Esophagus muscularis mucosa (tissue), 4 donors: ENCODE results near the gene EXOSC5. TPM values are rescaled to one million over a fixed set of nuclear protein-coding genes. Genes with fewer than 3 reads are reported as not detected.

Experiments
- DNase-seq: peaks from one replicate; pipeline ENCODE4 v3.0.0-alpha.2; 2017; ENCODE audit errors: extremely low spot score
- H3K27ac ChIP-seq, 4 donors: fragments of 200-600 bp; sonication (generic); replicated peaks in 1 of 4; 1 replicate in 3 of 4; 2 replicates in 1 of 4; pipeline ENCODE4 v1.5.1; 2016 to 2019; ENCODE audit warnings: mild to moderate bottlenecking in 1 of 4
- H3K27me3 ChIP-seq, 4 donors: fragments of 200-600 bp; sonication (generic); one replicate each; pipeline versions ENCODE4 v1.5.1 to v1.6.0; 2016 to 2019
- H3K36me3 ChIP-seq, 4 donors: fragments of 200-600 bp; sonication (generic); one replicate each; pipeline ENCODE4 v1.5.1; 2016 to 2019
- H3K4me1 ChIP-seq, 4 donors: fragments of 200-600 bp; sonication (generic); one replicate each; pipeline ENCODE4 v1.5.1; 2016 to 2019
- H3K4me3 ChIP-seq, 4 donors: fragments of 200-600 bp; sonication (generic); 1 replicate in 2 of 4; 2 replicates in 2 of 4; pipeline ENCODE4 v1.5.1; 2016 to 2019; ENCODE audit warnings: mild to moderate bottlenecking in 4 of 4, moderate library complexity in 1 of 4
- H3K9me3 ChIP-seq, 4 donors: fragments of 200-600 bp; sonication (generic); 1 replicate in 3 of 4; 2 replicates in 1 of 4; pipeline ENCODE4 v1.5.1; 2016 to 2019
- CTCF ChIP-seq, 3 experiments: fragments of 200-600 bp in 2 of 3; fragments of 450-650 bp in 1 of 3; sonication (generic) in 2 of 3; IDR thresholded peaks; one replicate each; pipeline ENCODE4 v1.5.1; 2017 to 2019; ENCODE audit warnings: antibody characterized with exemption in 3 of 3, mild to moderate bottlenecking in 2 of 3, moderate library complexity in 1 of 3
- EP300 ChIP-seq: sonication (generic); formaldehyde crosslinking; IDR thresholded peaks from one replicate; pipeline ENCODE4 v1.6.1; 2017; ENCODE audit warnings: antibody characterized with exemption
- POLR2A ChIP-seq: fragments of 450-650 bp; IDR thresholded peaks from one replicate; pipeline ENCODE4 v1.6.1; 2017; ENCODE audit warnings: antibody characterized with exemption, moderate library complexity, mild to moderate bottlenecking, low read depth
- POLR2AphosphoS5 ChIP-seq, 2 donors: sonication (generic); formaldehyde crosslinking; IDR thresholded peaks; one replicate each; pipeline ENCODE4 v1.6.1; 2017; ENCODE audit warnings: antibody characterized with exemption in 2 of 2
- WGBS: methylation state at CpG from one replicate; pipeline ENCODE4 v1.1.5; 2018; 5-methylcytosine and 5-hydroxymethylcytosine counted together
- intact Hi-C: fragments of 100-400 bp; cut with DNase I; formaldehyde crosslinking; loops from one replicate; pipeline ENCODE4 v1.15.1; 2023
- total RNA-seq, 4 donors: library from RNA; depleted of rRNA; stranded (reverse); fragments of >200 nt; gene quantifications; one replicate each; pipeline versions ENCODE4 v1.1.0 to v1.2.1, GENCODE V29; 2016

Gene EXOSC5
- total RNA-seq = 10 to 100 TPM; 11.2 to 15.2 (median 13.2) TPM

GRCh38 chr19:41397086-41398049 is at the start of gene EXOSC5, which contains the start of gene BCKDHA:
TSS of gene EXOSC5 (minus strand) at chr19:41397359. CDS start at chr19:41397328, 31 bp downstream.
TSS of gene BCKDHA (plus strand) at chr19:41397818. CDS start at chr19:41397828, 10 bp downstream.
- DNase-seq = peak; percentile 99
- intact Hi-C loops = loop anchor here (5.0 kb wide), 1 partner anchor 40 kb away; the partner anchor contains the start of gene DMAC2
- Histone ChIP-seq H3K4me1 (peaks cover 28 to 53% (median 43%) of the 10 kb centered on the region in 4 donors), H3K9me3 (no peaks in the 10 kb centered on the region), H3K27ac (peak within 1 kb of the TSS; percentile 86 to 94 (median 88)), H3K4me3 (peak within 1 kb of the TSS; percentile 78 to 94 (median 87)), H3K36me3 (peaks cover 0 to 23% (median 0%) of the 10 kb centered on the region in 4 donors), H3K27me3 (no peaks in the 10 kb centered on the region)
- TF ChIP-seq CTCF (IDR thresholded peaks at IDR 0.05) = peak in 2 of 3 experiments; percentile 12 to 23
- TF ChIP-seq EP300 = no peak
- TF ChIP-seq POLR2A = peak; percentile 33
- peak; percentile 79 to 96 for TF ChIP-seq POLR2AphosphoS5 (IDR thresholded peaks at IDR 0.05)
- under 1% methylated on average over 37 of the region's 50 CpGs for WGBS

GRCh38 chr19:41445575-41445974 is 48.4 kb upstream of the EXOSC5 start:
- Histone ChIP-seq H3K4me3 (no peak overlapping the region), H3K4me1 (peaks cover 12 to 15% (median 13%) of the 10 kb centered on the region in 4 donors), H3K36me3 (no peaks in the 10 kb centered on the region), H3K27me3 (peaks cover 0 to 70% (median 3%) of the 10 kb centered on the region in 4 donors), H3K9me3 (no peaks in the 10 kb centered on the region), H3K27ac (no peak overlapping the region)
- intact Hi-C loops = no loop called here
- WGBS = 67% methylated on average over 5 of the region's 5 CpGs
- no peak for TF ChIP-seq POLR2A
- no peak for TF ChIP-seq POLR2AphosphoS5 (IDR thresholded peaks at IDR 0.05)
- no peak for TF ChIP-seq CTCF (IDR thresholded peaks at IDR 0.05)
- TF ChIP-seq EP300 = no peak
- DNase-seq = no peak

DNA sequence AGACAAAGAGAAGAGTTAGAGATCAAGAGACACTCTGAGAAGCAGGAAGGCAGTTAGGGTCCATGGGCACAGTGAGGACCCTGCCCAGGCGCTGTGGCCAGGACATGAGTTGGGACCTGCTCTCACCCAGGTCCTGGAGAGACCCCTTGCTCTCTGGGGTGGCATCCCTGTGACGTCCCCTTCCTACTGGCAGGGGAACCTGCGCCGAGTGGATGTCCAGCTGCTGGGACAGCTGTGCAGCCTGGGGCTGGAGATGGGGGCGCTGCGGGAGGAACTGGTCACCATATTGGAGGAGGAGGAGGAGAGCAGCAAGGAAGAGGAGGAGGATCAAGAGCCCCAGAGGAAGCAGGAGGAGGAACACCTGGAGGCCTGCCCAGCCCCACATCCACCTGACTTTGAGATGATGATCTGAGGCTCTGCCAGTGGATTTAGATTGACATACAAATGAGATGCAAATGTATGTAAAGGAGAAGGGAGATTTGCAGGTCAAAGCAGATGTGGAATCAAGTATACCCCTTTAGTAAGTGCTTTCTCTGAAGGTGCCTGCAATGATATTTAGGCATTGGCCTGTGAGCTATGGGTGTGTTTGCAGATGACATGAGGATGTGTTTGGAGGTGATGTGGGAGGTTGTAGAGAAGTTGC is 46.8 kb upstream of the EXOSC5 start:
- no peak overlapping the region for H3K4me3 ChIP-seq
- no peaks in the 10 kb centered on the region for H3K9me3 ChIP-seq
- DNase-seq = no peak
- no peak overlapping the region for H3K27ac ChIP-seq
- H3K4me1 ChIP-seq = peaks cover 12 to 17% (median 14%) of the 10 kb centered on the region in 4 donors
- TF ChIP-seq CTCF (IDR thresholded peaks at IDR 0.05) = no peak
- TF ChIP-seq EP300 = no peak
- TF ChIP-seq POLR2A = no peak
- no peak for TF ChIP-seq POLR2AphosphoS5 (IDR thresholded peaks at IDR 0.05)
- H3K36me3 ChIP-seq = no peaks in the 10 kb centered on the region
- intact Hi-C loops = no loop called here
- WGBS = 66% methylated on average over 6 of the region's 6 CpGs
- H3K27me3 ChIP-seq = peaks cover 0 to 70% (median 3%) of the 10 kb centered on the region in 4 donors

DNA sequence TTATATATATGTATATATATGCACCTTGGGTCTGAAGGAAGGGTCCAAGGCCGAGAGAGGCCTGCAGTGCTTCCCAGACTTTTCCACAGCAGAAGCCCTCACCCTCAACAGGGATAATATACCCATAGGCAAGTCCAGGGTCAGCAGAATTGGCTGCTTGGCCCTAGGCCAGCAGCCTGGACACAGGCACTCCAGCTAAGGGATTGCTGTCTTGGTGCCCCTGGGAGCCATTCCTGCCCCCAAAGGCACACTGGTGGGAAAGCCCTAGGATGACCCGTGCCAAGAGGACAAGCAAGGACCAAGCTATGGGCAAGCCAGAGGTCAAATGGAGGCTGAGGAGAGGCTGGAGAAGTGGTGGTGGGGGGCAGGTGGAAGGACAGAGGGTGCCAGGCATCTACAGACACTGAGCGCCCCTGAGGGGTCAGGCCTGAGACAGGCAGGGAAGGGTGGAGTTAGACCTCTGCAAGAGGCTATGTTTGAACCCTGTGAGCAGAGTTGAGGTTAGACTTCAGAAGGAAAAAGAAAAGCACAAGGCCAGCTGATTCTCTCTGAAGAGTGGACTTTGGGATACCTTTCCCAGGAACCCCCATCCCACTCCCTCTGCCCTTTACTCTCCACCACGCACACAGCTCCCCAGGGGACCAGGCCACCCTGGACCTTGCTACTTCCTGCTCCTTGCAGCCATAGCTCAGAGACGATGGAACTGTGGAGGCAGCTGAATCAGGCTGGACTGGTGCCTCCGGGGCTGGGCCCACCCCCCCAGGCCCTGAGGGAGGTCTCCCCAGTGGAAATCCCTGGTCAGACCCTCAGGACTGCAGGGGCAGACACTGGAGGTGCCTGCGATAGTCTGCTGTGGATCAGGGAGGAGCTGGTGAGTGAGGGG is 45.6 kb upstream of the EXOSC5 start, which contains the start of gene ERICH4:
Gene ERICH4, plus strand, starts transcription at position 684 of the 883 bp plus-strand sequence. Its CDS starts 14 bp downstream, at position 698.
- Histone ChIP-seq H3K36me3 (peaks cover 0 to 7% (median 5%) of the 10 kb centered on the region in 4 donors), H3K4me1 (peaks cover 13 to 20% (median 16%) of the 10 kb centered on the region in 4 donors), H3K27me3 (peaks cover 0 to 66% (median 3%) of the 10 kb centered on the region in 4 donors), H3K4me3 (no peak within 1 kb of the TSS), H3K27ac (no peak within 1 kb of the TSS), H3K9me3 (no peaks in the 10 kb centered on the region)
- 72% methylated on average over 7 of the region's 7 CpGs for WGBS
- no peak for DNase-seq
- TF ChIP-seq POLR2A (no peak), EP300 (no peak)
- intact Hi-C loops = no loop called here
